ENCODE results near the gene AIG1.

Gene AIG1

GRCh38 chr6:143323729-143324470, 263.2 kb downstream of the AIG1 start:
- no peak for DNase-seq

GRCh38 chr6:143325379-143326140, 264.9 kb downstream of the AIG1 start:
- no peaks in the 10 kb centered on the region for H3K27me3 ChIP-seq
- no peak overlapping the region for H3K4me3 ChIP-seq (ENCODE audit: low read depth, low read length)
- TF ChIP-seq, protein P1, sequence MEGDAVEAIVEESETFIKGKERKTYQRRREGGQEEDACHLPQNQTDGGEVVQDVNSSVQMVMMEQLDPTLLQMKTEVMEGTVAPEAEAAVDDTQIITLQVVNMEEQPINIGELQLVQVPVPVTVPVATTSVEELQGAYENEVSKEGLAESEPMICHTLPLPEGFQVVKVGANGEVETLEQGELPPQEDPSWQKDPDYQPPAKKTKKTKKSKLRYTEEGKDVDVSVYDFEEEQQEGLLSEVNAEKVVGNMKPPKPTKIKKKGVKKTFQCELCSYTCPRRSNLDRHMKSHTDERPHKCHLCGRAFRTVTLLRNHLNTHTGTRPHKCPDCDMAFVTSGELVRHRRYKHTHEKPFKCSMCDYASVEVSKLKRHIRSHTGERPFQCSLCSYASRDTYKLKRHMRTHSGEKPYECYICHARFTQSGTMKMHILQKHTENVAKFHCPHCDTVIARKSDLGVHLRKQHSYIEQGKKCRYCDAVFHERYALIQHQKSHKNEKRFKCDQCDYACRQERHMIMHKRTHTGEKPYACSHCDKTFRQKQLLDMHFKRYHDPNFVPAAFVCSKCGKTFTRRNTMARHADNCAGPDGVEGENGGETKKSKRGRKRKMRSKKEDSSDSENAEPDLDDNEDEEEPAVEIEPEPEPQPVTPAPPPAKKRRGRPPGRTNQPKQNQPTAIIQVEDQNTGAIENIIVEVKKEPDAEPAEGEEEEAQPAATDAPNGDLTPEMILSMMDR (IDR thresholded peaks at IDR 0.05; ENCODE audit: low read depth, low read length): no peak
- no peaks in the 10 kb centered on the region for H3K4me1 ChIP-seq
- DNase-seq: no peak
- H3K9me3 ChIP-seq: no peaks in the 10 kb centered on the region
- no peaks in the 10 kb centered on the region for H3K36me3 ChIP-seq

More at GRCh38 chr6:143323729-143324470, 263.2 kb downstream of the AIG1 start:
- no peak overlapping the region for H3K4me3 ChIP-seq (ENCODE audit: low read depth, low read length)
- TF ChIP-seq, protein P1 (IDR thresholded peaks at IDR 0.05; ENCODE audit: low read depth, low read length): no peak
- H3K4me1 ChIP-seq: no peaks in the 10 kb centered on the region
- no peaks in the 10 kb centered on the region for H3K36me3 ChIP-seq
- no peaks in the 10 kb centered on the region for H3K9me3 ChIP-seq
- no peaks in the 10 kb centered on the region for H3K27me3 ChIP-seq

- TF ChIP-seq, protein P1 (IDR thresholded peaks at IDR 0.05; ENCODE audit: low read depth, low read length): no peak
- no peak for DNase-seq
- H3K27me3 ChIP-seq: no peaks in the 10 kb centered on the region
- no peak overlapping the region for H3K4me3 ChIP-seq (ENCODE audit: low read depth, low read length)
- no peaks in the 10 kb centered on the region for H3K4me1 ChIP-seq
- H3K9me3 ChIP-seq: no peaks in the 10 kb centered on the region
- H3K36me3 ChIP-seq: no peaks in the 10 kb centered on the region
These were observed 268.2 kb downstream of the AIG1 start for GRCh38 chr6:143328876-143329275.

DNA sequence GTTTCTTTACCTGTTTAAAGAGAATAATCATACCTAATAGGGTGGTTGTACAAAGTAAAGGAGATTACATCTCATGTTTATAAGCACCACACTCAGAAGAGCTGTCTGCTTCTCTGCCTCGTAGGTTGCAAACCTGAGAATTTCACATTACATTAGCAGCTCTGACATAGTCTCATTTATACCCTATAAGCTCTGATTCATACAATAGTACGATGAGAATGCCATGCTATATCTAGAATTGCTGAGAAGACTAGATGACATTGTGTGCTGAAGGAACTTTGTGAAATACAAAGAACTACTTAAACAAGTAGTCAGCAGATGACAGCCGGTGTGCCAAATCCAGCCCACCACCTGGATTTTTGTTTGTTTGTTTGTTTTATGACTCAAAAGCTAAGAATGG, 268.6 kb downstream of the AIG1 start:
- Histone ChIP-seq H3K9me3 (no peaks in the 10 kb centered on the region), H3K4me1 (no peaks in the 10 kb centered on the region), H3K36me3 (no peaks in the 10 kb centered on the region), H3K27me3 (no peaks in the 10 kb centered on the region), H3K4me3 (ENCODE audit: low read depth, low read length) (no peak overlapping the region)
- DNase-seq: no peak
- TF ChIP-seq, protein P1 (IDR thresholded peaks at IDR 0.05; ENCODE audit: low read depth, low read length): no peak

GRCh38 chr6:143331362-143331761, 270.7 kb downstream of the AIG1 start:
- Histone ChIP-seq H3K36me3 (no peaks in the 10 kb centered on the region), H3K4me3 (ENCODE audit: low read depth, low read length) (no peak overlapping the region), H3K4me1 (no peaks in the 10 kb centered on the region), H3K9me3 (no peaks in the 10 kb centered on the region), H3K27me3 (no peaks in the 10 kb centered on the region)
- DNase-seq: no peak
- TF ChIP-seq, protein P1 (IDR thresholded peaks at IDR 0.05; ENCODE audit: low read depth, low read length): no peak

All from BE2C (cell line).